Stimulated activated CD8-positive, alpha-beta memory T cell treated with anti-CD3 and anti-CD28 coated beads, Interleukin-12 subunit alpha, Interleukin-12 subunit beta, amount 100 ng/mL, for 1 hour (primary cell): ENCODE data around the gene JMJD8.

ENCODE experiments used
- DNase-seq: peaks from one replicate; pipeline ENCODE4 v3.0.0-alpha.2; 2020; ENCODE audit warnings: low read depth

JMJD8 gene

DNA sequence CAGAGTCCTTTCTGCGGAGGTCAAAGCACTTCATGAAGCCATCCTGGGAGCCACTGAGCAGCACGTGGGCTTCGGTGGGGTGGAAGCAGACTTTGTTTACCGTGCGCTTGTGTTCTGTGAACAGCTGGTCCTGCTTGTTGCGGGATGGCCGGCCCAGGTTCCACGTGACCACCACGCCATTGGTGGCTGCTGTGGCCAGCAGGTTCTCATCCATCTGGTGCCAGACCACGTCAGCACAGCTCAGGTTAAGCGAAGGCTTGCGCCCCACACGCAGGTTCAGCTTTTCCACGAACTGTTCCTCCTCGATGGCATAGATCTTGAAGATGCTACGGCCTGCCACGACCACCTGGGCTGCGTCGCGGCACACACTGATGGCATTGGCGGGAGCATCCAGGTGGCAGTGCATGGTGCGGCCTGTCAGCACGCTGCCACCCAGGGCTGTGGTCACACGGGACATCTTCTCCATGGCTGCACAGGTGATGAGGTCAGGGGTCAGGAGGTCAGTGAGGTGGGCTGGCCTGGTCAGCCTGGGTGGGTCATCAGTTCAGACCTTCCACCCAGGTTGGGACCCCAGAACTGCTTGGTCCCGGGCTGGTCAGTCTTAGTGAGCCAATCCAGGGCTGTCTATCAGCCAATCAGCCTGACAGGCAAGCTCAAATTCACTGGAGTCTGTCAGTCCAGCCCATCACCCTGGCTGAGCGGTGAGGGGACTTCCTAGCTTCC lies 5.2 kb upstream of the JMJD8 start:
- no peak for DNase-seq

DNA sequence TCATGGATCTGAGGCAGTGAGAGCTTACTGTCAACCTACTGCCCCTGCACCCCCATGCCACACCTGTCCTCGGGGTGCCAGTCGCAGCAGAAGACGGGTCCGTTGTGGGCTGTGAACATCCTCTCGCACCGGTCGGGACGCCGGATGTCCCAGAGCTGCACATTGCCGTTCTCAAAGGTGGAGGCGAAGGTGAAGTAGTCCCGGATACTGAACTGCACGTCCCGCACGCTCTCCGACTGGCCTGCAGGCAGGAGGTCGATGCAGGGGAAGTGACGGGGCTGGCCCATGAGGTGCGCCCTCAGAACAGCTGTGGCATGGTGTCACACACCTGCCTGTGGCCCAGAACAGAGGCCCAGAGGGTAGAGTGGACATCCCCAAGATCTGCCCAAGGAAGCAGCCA lies 3.4 kb upstream of the JMJD8 start:
- DNase-seq, result no peak

DNA sequence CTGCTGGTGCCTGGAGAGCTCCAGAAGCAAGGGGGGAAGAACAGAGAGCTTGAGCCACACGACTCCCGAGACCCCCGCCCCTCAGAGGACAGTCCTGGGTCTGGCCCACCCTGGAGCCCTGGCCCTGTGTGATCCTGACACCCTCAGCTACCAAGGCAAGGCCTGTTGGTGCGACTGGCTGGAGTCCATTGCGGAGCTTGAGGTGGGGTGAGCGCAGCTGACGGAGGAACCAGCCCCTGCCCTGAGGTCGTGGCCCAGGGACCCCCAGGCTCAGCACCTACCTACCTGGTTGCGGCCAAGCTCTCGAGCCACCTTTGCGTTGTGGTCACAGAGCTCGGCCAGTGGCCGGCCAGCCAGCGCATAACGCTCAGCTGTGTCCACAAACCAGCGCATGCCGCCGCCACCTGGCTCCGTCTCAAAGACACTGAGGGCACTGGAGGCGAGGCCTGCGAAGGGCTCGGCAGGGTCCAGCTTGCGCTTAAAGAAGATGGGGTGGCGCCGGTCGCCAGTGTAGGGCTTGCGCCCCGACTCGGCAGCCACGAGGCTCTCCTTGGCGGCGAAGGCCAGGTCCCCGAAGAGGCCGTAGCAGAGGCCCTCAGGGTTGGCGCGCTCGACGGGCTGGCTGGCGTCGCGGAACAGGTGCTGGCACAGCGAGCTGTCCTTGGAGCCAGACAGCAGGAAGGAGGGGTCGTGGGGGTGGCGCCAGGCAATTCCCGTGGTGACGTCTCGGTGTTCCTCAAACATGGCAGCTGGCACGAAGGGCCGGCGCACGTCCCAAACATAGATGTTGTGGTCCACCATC lies 2.5 kb upstream of the JMJD8 start:
- DNase-seq, result no peak

DNA sequence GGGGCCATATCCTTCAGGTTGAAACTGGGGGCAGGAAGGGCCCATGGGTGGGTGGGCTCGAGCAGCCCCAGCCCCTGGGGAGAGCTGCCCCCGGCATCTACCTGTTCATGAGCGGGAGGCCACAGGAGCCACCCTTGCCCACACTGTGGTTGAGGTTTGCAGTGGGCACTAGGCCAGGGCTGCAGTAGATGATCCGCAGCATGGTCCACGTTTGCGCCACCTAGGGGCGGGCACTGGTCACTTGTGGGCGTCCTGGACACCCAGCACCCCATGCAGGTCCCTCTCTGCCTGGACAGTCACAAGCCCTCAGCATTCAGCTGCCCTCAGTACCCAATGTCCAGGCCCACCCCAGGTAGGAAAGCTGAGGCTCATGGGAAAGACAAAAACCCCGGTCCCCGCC lies 1.8 kb upstream of the JMJD8 start:
- no peak for DNase-seq

DNA sequence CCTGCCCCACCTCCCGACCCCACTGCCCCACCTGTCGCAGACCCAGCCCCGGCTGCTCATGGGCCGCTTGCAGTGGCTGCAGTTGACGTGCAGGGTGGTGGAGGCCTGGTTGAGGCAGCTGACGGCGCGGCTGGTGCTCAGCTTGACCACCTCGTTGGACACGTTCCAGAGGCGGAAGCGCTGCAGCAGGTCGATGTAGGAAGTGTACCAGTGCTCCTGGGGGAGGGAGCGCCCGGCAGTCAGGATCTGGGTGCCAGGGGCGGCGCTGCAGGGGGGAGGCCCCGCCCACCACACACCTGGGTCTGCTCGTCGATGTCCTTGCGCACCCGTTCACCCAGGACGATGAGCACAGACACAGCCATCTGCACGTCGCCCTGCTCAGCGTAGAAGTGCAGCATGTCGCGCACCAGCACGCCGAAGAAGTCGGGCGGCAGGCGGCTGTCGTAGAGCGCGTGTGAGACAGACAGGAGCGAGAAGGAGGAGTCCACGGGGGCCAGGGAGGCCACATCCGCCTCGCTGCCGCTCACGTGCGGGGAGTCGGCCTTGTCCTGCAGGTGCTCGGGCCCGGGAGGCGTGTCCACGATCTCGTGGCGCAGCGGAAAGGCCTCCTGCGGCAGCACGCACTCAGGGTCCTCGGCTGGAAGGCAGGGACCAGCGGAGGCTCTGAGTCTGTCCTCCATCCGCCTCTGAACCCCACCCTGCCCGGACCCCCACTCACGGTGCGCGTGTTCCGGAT lies 995 bp upstream of the JMJD8 start:
- no peak for DNase-seq

DNA sequence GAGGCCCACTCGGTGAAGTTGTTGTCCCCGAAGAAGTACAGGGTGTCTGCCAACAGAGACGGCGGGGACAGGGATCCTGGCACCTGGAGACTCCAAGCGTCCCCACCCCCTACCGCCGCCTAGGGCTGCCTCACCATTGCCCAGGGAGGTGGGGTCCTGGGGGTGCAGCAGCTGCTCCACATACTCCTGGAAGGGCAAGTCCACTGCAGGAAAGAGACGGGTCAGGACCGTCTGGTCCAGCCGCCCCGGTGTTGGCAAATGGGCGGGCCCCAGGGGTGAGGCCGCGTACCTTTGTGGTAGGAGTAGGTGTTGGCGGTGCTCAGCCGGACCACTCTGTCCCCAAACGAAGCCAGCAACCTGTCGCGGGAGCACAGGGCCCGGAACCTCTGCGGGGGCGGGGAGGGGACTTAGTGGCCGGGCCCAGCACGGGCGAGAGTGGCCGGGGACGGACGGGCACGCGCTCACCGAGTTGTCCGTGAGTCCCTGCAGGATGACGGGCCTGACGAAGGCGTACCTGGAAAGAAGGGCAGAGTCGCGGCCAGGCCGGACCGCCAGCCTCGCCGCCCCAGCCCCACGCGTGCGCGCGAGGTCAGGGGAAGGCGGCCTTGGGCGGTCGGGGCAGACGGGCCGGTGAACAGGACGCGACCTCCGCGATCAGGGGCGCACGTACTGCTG lies 601 bp downstream of the JMJD8 start:
- DNase-seq, result no peak

DNA sequence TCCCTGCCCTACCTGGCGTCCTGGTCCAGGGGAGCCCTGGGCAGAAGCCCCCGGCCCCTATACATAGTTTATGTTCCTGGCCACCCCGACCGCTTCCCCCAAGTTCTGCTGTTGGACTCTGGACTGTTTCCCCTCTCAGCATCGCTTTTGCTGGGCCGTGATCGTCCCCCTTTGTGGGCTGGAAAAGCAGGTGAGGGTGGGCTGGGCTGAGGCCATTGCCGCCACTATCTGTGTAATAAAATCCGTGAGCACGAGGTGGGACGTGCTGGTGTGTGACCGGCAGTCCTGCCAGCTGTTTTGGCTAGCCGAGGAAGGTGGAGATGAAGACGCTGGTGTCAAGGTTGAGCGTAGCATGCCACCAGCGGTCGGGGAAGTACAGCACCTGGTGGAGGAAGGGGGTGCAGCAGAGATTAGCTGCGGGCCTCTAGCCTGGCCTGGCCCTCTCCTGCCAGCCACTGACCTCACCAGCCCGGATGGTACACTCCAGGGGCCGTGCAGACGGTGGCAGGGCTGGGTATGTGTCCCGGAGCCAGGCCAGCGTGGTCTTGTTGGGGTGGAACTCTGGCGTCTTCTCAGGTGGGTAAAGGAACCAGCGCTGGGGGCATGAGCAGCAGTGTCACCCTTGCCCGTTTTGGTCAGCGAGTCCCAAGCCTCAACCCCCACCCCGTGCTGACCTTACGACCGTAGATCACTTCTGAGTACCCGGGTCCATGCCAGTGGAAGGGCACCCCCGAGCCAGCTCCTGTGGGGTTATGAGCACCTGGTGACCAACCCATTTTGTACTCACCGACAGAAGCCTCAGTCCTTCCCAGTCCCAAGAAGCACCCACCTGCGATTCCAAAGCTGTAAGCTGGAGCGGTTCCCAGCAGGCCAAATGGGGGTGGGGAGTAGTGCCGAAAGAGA lies 1.4 kb downstream of the JMJD8 start:
- no peak for DNase-seq

DNA sequence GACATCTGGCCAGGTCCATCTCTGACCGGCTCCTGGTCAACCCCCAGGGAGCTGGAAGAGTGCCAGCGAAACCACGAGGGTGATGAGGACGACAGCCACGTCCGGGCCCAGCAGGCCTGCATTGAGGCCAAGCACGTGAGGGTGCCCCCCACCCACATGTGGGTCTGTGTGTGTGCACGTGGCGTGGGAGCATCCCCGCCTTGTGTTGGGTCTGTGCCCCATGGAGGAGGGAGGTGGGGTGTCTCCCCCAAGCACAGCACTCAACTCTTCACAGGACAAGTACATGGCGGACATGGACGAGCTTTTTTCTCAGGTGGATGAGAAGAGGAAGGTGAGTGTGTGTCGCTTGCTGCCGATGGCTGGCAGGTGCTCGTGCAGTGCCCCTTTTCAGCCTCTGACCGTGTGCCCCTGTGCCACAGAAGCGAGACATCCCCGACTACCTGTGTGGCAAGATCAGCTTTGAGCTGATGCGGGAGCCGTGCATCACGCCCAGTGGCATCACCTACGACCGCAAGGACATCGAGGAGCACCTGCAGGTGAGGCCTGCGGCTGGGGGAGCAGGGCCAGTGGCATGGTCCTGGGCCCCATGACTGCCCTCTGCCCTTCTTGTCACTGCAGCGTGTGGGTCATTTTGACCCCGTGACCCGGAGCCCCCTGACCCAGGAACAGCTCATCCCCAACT lies 2.2 kb downstream of the JMJD8 start:
- no peak for DNase-seq

DNA sequence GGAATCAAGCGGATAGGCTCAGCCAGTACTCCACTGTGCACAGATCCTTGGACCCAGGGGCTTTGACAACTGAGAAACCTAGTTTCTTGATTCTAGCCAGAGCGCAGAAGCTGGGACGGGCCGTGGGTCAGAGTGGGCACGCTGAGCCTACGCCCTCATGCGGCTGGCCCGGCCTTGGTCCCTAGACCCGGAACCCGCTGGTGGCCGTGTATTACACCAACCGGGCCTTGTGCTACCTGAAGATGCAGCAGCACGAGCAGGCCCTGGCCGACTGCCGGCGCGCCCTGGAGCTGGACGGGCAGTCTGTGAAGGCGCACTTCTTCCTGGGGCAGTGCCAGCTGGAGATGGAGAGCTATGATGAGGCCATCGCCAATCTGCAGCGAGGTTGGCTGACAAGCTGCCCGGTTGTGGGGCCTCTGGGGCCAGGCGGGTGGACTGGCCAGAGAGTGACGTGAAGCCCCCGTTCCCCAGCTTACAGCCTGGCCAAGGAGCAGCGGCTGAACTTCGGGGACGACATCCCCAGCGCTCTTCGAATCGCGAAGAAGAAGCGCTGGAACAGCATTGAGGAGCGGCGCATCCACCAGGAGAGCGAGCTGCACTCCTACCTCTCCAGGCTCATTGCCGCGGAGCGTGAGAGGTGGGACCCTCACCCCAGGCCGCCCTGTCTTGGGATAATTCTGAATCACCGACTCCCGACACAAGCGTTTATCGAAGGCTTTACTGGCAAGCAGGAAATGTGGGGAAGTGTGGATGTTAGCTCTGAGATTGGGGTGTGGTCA lies 3.0 kb downstream of the JMJD8 start:
- DNase-seq, result no peak

DNA sequence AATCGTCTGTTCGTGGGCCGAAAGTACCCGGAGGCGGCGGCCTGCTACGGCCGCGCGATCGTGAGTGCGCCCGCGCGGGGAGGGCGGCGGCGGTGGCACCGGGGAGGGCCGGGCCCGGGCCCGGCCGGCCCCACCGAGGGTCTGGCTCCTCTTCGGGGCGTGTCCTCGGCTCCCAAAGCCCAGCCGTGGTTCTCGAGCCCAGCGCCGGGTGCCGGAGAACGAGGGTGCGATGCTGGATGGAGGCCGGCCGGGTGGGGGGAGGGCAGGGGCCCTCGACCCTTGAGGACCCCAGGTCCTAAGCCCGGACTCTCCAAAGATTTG lies 3.5 kb downstream of the JMJD8 start:
- DNase-seq, result no peak

DNA sequence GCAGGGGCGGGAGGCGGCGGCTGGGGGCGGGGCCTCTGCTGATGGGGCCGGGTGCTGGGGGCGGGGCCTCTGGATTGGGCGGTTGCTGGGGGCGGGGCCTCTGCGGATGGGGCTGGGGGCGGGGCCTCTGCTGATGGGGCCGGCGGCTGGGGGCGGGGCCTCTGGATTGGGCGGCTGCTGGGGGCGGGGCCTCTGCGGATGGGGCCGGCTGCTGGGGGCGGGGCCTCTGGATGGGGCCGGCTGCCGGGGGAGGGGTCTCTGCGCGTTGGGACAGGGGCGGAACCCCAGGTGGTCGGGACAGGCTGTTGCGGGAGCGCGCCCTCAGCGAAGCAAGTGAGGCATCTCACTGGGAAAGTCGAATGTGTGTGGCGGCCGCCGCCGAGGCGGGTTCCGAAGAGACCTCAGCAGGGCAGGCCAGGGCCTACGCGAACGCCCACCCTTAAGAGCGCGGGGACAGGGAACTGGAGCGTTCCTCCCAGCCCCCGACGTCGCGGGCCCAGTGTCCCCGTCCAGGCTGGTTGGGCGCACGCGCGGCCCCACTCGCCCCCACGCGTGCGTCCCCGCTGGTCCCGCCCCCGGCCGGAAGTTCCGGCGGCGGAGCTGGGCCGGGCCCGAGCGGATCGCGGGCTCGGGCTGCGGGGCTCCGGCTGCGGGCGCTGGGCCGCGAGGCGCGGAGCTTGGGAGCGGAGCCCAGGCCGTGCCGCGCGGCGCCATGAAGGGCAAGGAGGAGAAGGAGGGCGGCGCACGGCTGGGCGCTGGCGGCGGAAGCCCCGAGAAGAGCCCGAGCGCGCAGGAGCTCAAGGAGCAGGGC lies 4.1 kb downstream of the JMJD8 start, which contains the start of gene STUB1:
STUB1 (plus strand) TSS at position 597 of the 811 bp plus-strand sequence; CDS start at position 713, 116 bp downstream.
- DNase-seq, result peak; percentile 77

DNA sequence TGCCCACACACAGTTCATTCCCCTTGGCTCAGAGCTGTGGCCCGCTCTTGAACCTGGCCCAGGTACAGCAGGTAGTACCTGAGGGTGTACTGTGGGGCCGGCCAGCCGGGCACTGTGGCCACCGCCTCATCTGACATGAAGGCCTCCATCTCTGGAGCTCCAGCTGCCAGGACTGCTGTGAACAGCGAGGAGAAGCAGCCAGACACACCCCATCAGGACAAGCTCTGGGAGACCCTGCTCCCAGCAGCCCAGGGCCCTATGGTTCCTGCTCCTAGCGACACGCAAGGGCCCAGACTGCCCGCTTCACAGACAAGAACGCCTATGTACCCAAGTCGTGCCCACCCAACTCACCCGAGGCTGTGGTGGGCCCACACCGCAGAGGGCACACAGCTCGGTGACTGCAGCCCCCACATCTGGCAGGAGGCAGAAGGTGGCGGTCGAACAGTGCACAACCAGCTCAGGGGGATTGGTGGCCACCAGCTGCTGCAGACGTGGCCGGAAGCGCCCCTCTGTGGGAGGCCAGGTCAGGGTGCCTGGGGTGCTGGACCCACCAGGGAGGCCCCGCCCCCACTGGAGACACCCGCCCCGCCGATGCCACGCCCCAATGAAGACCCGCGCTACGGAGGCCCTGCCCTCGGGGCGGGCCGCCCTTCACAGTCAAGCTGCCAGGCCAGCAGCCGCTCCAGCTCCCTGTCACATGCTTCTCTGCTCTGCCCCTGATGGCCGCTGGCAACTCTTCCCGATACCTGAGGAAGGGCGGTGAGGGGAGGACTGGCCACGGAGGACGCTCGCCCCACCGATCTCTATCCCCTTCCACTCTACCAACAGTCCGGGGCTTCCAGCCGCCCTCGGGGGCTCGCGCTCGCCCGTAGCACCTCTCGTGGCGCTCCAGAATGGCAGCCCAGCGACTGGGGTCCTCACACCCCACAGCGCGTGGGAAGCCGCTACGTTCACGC lies 5.0 kb downstream of the JMJD8 start:
- DNase-seq, result no peak

DNA sequence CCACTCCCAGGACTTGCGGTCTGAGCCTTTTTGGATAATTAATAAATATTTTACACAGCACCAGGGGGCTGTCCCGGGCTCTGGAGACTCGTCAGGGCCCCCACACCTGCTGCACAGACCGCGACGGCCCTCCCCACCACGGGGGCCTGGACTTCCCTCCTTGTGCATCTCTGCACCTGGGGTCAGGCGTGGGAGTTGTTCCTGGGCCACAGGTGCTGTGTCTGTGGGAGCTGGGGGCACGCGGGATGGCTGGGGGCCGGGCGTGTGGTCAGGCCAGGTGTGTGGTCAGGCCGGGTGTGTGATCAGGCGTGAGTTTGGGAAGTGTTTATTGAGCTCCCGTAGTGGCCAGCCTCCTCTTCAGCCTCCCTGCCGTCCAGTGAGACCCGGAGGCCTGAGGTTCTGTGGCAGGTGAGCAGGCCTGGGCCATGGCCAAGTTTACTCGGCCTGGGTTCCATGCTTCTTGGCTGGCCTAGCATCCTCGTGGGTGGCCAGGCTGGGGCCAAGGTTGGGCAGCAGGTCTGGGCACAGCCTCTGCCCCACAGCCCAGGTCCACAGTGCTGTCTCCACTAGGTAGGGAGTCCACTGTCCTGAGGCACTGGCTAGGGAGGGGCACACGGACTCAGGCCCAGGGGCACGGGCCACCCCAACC lies 5.8 kb downstream of the JMJD8 start:
- DNase-seq, result no peak

DNA sequence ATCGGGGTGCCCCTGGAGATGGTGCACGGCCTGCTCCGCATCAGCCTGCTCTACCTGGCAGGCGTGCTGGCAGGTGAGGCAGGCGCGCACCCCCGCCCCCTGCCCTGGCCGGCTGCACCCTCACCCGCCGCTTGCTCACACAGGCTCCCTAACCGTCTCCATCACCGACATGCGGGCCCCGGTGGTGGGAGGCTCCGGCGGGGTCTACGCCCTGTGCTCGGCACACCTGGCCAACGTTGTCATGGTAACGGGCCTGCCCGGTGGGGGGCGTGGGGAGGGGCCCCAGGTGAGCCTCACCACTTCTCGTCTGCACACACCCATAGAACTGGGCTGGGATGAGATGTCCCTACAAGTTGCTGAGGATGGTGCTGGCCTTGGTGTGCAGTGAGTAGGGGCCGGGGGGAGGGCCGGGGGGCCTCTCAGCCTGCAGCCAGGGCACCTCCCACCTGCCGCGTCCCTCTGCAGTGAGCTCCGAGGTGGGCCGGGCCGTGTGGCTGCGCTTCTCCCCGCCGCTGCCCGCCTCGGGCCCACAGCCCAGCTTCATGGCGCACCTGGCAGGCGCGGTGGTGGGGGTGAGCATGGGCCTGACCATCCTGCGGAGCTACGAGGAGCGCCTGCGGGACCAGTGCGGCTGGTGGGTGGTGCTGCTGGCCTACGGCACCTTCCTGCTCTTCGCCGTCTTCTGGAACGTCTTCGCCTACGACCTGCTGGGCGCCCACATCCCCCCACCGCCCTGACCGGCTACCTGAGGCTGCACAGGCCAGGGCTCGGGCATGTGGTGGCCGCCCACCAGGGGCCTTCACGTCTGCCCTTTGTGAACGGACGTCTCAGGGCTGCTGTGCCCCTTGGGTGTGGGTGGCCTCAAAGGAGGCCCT lies 6.6 kb downstream of the JMJD8 start:
- DNase-seq, result no peak

DNA sequence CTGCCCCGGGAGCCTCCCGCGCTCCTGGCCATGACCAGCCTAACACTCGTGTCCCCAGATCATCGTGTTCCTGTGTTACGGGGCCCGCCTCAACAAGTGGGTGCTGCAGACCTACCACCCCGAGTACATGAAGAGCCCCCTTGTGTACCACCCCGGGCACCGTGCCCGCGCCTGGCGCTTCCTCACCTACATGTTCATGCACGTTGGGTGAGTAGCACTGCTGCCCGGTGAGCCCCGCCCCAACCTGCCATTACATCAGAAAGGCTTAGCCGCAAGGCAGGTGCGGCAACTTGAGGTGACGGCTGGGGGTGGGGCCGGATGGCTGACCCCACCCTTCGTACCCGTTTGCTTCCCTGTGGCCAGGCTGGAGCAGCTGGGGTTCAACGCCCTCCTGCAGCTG lies 7.2 kb downstream of the JMJD8 start:
- DNase-seq, result no peak

DNA sequence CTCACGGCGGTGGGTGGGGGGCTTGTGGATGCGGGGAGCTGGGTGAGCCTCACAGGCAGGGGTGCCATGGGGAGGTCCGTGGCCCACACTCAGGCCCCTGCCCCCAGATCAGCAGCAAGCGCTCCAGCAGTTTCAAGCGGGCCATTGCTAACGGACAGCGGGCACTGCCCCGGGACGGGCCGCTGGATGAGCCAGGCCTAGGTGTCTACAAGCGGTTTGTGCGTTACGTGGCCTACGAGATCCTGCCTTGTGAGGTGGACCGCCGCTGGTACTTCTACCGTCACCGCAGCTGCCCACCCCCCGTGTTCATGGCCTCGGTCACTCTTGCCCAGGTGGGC lies 7.6 kb downstream of the JMJD8 start:
- no peak for DNase-seq
